Loucy (cell line): Measurements from ENCODE around the gene CHN2.

ENCODE experiments used
- H2AFZ ChIP-seq: fragments of 200-600 bp; sonication (generic); 2 replicates; pipeline ENCODE4 v1.6.0; 2016; ENCODE audit warnings: antibody characterized with exemption, mild to moderate bottlenecking, low read length, moderate library complexity
- H3F3A ChIP-seq: fragments of 200-600 bp; 2 replicates; pipeline ENCODE4 v1.6.0; 2016; ENCODE audit warnings: antibody characterized with exemption, low read depth, mild to moderate bottlenecking
- H3K27me3 ChIP-seq: fragments of 200-600 bp; sonication (generic); 2 replicates; pipeline ENCODE4 v1.6.1; 2014; ENCODE audit warnings: low read length, mild to moderate bottlenecking; ENCODE audit not compliant: insufficient read depth, poor library complexity, severe bottlenecking
- H3K36me3 ChIP-seq: fragments of 200-600 bp; sonication (generic); 2 replicates; pipeline ENCODE4 v1.6.1; 2016; ENCODE audit warnings: low read length; ENCODE audit not compliant: insufficient read depth
- H3K4me1 ChIP-seq: fragments of 200-600 bp; sonication (generic); 2 replicates; pipeline ENCODE4 v1.5.1; 2014; ENCODE audit warnings: low read length, mild to moderate bottlenecking; ENCODE audit not compliant: insufficient read depth, poor library complexity, severe bottlenecking
- H3K4me2 ChIP-seq: fragments of 200-600 bp; sonication (generic); 2 replicates; pipeline ENCODE4 v1.6.0; 2014; ENCODE audit warnings: antibody characterized with exemption, low read length, low read depth, mild to moderate bottlenecking; ENCODE audit not compliant: poor library complexity, severe bottlenecking
- H3K4me3 ChIP-seq: fragments of 200-600 bp; sonication (generic); 2 replicates; pipeline ENCODE4 v1.5.1; 2014; ENCODE audit warnings: low read length, mild to moderate bottlenecking, mixed read lengths; ENCODE audit not compliant: poor library complexity, severe bottlenecking
- H3K79me2 ChIP-seq: fragments of 200-600 bp; sonication (generic); 2 replicates; pipeline ENCODE4 v1.6.1; 2014; ENCODE audit warnings: low read length; ENCODE audit not compliant: insufficient read depth
- H3K9ac ChIP-seq: fragments of 200-600 bp; sonication (generic); 2 replicates; pipeline ENCODE4 v1.6.0; 2014; ENCODE audit warnings: mild to moderate bottlenecking, low read depth, low read length, moderate library complexity; ENCODE audit not compliant: poor library complexity, severe bottlenecking
- H3K9me2 ChIP-seq: fragments of 200-600 bp; sonication (generic); replicated peaks from 2 replicates; pipeline ENCODE4 v1.6.1; 2016; ENCODE audit warnings: low read depth, low read length, mixed read lengths
- H3K9me3 ChIP-seq: fragments of 200-600 bp; sonication (generic); 2 replicates; pipeline ENCODE4 v1.6.1; 2014; ENCODE audit warnings: mild to moderate bottlenecking, antibody characterized with exemption, low read length, low read depth; ENCODE audit not compliant: insufficient read depth
- H4K20me1 ChIP-seq: fragments of 200-600 bp; sonication (generic); 2 replicates; pipeline ENCODE4 v1.6.0; 2014; ENCODE audit warnings: antibody characterized with exemption, low read length, mild to moderate bottlenecking; ENCODE audit not compliant: insufficient read depth, poor library complexity, severe bottlenecking
- EZH2phosphoT487 ChIP-seq: fragments of 200-600 bp; IDR thresholded peaks from 2 replicates; pipeline ENCODE4 v1.6.1; 2018; ENCODE audit warnings: antibody characterized with exemption, mild to moderate bottlenecking, moderate library complexity, borderline replicate concordance
- TF ChIP-seq, protein P1 (sequence below): fragments of 200-600 bp; sonication (generic); conservative IDR thresholded peaks from 2 replicates; pipeline ENCODE4 v1.5.1; 2014; ENCODE audit warnings: mild to moderate bottlenecking, antibody characterized with exemption, low read length

The CHN2 gene

DNA sequence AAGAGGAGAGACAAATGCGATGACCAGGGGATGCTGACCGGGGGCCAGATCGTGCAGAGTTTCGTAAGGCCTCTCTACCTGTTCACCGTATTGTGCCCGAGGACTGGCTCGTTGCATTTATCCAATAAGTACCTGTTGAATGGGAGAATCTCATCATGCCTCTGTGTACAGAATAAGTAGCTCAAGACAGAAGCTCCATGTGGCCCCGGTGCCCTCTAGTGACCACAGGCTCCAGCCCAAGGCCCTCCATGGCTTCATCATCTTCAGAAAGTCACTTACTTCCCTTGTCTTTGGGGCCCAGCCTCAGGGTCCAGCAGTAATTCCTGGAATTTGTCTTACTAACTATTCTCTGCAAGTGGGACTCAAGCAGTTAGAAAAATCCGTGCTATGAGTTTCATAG lies 151.0 kb downstream of the CHN2 start:
- Histone ChIP-seq H3K4me2 (no peak overlapping the region), H3K9me3 (no peaks in the 10 kb centered on the region), H3K36me3 (no peaks in the 10 kb centered on the region), H3K9ac (no peak overlapping the region), H3K9me2 (no peaks in the 10 kb centered on the region), H3K4me3 (no peak overlapping the region), H3K4me1 (peaks cover 61% of the 10 kb centered on the region), H3F3A (peaks cover 13% of the 10 kb centered on the region), H3K27me3 (no peaks in the 10 kb centered on the region), H4K20me1 (no peaks in the 10 kb centered on the region), H2AFZ (no peak overlapping the region), H3K79me2 (peaks cover 24% of the 10 kb centered on the region)
- no peak for TF ChIP-seq EZH2phosphoT487
- TF ChIP-seq, protein P1, sequence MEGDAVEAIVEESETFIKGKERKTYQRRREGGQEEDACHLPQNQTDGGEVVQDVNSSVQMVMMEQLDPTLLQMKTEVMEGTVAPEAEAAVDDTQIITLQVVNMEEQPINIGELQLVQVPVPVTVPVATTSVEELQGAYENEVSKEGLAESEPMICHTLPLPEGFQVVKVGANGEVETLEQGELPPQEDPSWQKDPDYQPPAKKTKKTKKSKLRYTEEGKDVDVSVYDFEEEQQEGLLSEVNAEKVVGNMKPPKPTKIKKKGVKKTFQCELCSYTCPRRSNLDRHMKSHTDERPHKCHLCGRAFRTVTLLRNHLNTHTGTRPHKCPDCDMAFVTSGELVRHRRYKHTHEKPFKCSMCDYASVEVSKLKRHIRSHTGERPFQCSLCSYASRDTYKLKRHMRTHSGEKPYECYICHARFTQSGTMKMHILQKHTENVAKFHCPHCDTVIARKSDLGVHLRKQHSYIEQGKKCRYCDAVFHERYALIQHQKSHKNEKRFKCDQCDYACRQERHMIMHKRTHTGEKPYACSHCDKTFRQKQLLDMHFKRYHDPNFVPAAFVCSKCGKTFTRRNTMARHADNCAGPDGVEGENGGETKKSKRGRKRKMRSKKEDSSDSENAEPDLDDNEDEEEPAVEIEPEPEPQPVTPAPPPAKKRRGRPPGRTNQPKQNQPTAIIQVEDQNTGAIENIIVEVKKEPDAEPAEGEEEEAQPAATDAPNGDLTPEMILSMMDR: peak; percentile 90

DNA sequence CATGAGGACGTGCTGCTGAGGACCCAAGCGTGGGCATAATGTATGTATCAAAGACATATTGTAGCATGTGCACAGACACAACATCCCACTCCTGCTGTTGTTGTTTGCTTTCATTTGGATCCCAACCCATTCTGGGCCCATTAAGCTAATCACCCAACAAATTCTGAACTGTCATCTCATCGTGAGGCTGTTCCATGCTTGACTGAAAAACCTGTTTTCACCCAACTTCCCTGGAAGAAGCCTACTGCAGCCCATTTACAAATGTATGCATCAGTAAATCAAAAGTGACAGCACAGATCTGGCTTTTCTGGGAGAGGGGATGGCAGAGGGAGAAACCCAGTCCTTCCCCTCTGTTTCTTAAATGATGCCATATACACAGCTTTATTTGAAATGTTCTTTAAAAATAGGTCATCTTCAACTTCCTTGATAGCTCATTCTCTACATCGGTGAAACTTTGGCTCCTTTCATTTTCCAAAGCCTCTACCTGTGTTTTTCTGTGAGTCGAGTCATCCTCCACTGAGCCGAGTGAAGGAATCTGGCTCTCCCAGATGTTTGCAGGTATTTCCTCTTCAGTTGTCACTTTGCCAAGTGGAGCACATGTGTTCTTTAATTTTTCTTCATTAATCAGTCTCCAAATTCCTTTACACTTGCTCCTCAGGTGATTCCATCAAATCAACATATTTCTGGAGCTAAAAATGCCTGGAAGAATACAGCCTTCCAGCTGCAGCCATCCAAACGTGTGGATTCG lies 151.8 kb downstream of the CHN2 start:
- H3K4me2 ChIP-seq: no peak overlapping the region
- H3F3A ChIP-seq: peaks cover 13% of the 10 kb centered on the region
- no peaks in the 10 kb centered on the region for H3K27me3 ChIP-seq
- H3K4me3 ChIP-seq: no peak overlapping the region
- no peak overlapping the region for H2AFZ ChIP-seq
- H4K20me1 ChIP-seq: no peaks in the 10 kb centered on the region
- H3K9me2 ChIP-seq: no peaks in the 10 kb centered on the region
- no peaks in the 10 kb centered on the region for H3K36me3 ChIP-seq
- H3K9ac ChIP-seq: no peak overlapping the region
- H3K4me1 ChIP-seq: peaks cover 53% of the 10 kb centered on the region
- H3K79me2 ChIP-seq: peaks cover 16% of the 10 kb centered on the region
- TF ChIP-seq, protein P1: no peak
- TF ChIP-seq EZH2phosphoT487: no peak
- no peaks in the 10 kb centered on the region for H3K9me3 ChIP-seq

DNA sequence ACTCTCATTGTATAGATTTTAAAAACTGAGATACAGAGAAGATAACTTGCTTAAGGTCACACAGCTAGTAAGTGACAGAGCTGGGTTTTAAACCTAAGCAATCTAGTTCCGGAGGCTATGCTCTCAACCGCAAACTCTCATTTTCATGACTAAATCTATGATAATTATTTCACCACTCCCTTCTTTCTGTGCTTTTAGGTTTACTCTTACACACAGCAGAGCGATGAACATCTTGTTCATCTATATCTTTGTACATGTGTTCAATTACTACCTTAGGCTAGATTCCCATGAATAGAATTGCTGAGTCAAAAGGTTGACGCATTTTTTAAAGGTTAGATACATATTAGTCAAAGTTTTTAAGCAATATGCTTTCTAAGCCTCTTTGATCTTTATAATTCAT lies 154.8 kb downstream of the CHN2 start:
- H3K79me2 ChIP-seq: peaks cover 3% of the 10 kb centered on the region; the same call in 1 of the 2 replicates
- H3K9me2 ChIP-seq: no peaks in the 10 kb centered on the region
- no peak overlapping the region for H2AFZ ChIP-seq
- H3F3A ChIP-seq: no peaks in the 10 kb centered on the region
- no peaks in the 10 kb centered on the region for H3K27me3 ChIP-seq
- H4K20me1 ChIP-seq: no peaks in the 10 kb centered on the region
- H3K4me1 ChIP-seq: peaks cover 23% of the 10 kb centered on the region
- H3K4me3 ChIP-seq: no peak overlapping the region
- H3K4me2 ChIP-seq: no peak overlapping the region
- no peaks in the 10 kb centered on the region for H3K9me3 ChIP-seq
- no peaks in the 10 kb centered on the region for H3K36me3 ChIP-seq
- TF ChIP-seq, protein P1: no peak
- no peak for TF ChIP-seq EZH2phosphoT487
- no peak overlapping the region for H3K9ac ChIP-seq
